NCI-H1417 (cell line): ENCODE data around the gene PRKG1.

Source experiments
- DNase-seq, 3 experiments: peaks; one replicate each; lab custom pipeline; 2025; lab: John Stamatoyannopoulos, UW

PRKG1 gene

DNA sequence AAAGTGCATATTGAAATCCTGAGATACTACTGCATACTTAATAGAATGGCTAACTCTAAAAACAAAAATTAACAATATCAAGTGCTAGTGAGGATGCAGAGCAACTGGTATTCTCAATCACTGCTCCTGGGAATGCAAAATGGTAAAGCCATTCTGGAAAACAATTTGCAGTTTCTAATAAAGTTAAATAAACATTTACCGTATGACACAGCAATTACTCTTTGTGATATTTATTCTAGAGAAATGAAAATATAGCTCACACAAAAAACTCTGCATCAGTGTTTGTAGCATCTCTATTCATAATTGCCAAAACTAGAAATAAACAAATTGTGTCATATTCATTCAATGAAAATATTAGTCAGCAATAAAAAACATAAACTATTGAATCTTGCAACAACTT, 984.8 kb downstream of the PRKG1 start:
- DNase-seq: no peak

DNA sequence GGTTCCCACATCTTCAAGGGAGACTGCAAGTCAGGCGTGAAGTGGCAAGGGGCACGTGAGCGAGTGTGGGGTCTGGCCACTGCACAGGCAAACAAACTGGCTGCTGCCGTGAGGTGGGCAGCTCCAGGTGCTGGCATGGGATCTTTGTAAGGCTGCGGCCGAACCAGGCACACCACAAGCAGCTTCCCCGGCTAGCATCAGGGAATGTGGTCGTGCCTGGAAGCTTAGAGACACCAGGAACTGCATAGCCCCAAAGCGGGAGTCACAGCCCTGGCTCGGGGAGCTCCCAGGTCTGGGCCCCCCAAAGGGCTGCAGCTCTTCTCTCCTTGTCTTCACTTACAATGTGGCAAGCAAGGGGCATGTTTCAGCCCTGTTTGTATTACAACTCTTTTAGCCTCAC, 988.9 kb downstream of the PRKG1 start:
- no peak for DNase-seq

DNA sequence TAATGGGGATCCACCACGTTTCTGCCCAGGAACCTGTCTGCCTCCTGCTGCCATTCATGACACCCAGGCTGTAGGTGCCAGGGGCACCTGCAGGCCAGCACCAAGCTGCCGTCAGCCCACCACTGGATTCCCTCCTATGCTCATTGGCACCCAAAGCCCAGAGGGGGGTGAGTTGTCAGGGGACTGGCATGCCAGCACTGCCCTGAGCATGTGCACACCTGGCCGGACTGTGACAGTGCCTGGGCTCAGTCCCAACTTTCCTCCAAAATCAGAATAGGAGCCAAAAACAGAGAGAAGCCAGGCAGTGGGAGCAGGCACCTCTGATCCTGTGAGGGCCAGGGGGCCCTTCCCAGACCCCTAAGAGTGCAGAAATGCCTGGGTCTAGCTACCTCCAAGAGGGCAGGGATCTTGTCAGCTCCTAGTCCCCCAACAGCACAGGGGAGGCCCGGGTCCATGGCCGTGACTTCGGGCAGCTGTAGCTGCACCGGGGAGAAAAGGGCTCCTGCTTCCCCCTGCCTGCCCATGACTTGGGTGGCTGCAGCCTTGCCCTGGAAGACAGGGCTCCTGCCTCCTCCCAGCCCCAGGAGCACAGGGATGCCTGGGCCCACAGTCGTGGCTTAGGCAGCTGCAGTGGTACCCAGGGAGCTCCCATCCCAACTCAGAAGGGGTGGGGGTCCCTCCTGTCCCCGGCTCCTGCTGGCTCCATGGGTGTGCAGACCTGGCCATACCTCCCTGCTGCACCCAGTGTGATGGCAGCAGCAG, 990.0 kb downstream of the PRKG1 start:
- no peak for DNase-seq

- DNase-seq: peak in 1 of 3 experiments; percentile 3
These were observed 992.1 kb downstream of the PRKG1 start for GRCh38 chr10:52066383-52066782.

DNA sequence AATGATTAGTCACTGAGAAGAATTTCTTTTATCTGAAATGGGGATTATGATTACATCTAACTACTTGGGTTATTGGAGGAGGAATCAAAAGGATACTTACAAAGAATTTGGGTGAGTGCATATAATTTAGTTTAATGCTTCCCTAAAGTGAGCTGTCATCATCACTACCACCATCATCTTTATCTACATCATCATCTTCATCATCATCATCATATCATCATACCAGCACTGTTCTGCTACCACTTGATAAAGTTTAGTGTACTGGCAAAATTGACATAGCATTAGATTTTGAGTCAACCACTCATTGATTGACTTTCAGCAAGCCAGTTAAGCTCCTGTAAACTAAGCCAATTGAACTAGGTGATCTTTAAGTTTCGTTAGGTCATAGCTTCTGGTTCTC, 994.2 kb downstream of the PRKG1 start:
- DNase-seq: no peak

DNA sequence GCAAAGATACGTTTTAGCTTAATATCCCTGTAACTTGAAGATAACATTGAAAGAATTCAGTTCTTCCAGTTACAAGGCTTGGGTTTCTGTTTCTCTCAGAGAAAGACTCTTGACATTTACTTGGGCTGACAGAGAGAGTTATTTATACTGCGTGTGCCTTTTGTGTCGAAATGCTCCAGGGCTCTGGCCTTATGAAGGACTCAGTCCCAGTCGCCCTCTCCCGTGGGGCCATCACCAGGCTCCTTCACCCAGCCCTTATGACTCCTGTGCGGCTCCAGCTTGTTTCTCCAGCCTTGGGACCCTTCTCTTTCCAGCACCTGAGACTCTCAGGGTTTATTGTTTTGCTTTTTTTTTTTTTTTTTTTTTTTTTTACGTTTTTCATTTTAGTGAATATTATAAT, 997.5 kb downstream of the PRKG1 start:
- no peak for DNase-seq

- DNase-seq: peak in 1 of 3 experiments; percentile 34
These were observed 1000.3 kb downstream of the PRKG1 start for GRCh38 chr10:52074505-52075026.

DNA sequence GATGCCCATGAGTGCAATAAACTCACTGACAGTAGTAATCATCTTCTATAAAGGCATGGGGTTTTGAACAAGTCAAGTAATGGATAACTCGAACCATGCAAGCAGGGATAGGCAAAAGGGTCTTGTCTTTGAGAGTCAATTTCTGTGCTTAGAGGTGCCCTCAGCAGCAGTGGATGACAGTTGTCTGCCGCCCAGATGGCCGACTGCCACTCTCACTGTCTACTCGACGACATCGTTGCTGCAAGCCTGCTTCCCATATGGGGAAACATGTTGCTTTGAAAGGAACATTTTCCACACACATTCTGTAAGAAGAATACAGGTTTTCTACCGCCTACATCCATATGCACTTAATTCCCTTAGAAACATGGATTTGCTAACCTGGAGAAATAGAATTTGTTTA, 1003.5 kb downstream of the PRKG1 start:
- DNase-seq: peak in 1 of 3 experiments; percentile 0

GRCh38 chr10:52078397-52078937, 1004.2 kb downstream of the PRKG1 start:
- DNase-seq: peak in 1 of 3 experiments; percentile 51

- no peak for DNase-seq
These were observed 1008.0 kb downstream of the PRKG1 start for GRCh38 chr10:52082307-52082706.

DNA sequence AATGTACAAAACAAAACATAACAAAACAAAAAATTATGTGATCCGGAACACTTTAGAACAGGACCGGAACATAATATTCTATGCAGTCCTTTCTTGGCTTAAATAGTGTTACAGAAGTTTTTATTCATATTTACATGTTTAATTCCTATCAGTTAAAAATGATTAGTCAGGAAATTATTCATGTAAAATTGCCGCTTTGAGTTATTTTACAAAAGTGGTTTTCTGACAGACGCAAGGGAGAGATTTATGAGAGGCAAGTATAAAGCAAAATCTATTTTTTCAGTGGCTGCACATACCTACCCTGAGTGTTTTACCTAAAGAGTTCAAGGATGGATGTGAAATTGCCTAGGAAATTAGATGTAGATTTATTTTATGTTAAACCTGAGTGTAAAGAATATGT, 1009.1 kb downstream of the PRKG1 start:
- no peak for DNase-seq

GRCh38 chr10:52092390-52092789, 1018.1 kb downstream of the PRKG1 start:
- peak in 1 of 3 experiments; percentile 18 for DNase-seq

DNA sequence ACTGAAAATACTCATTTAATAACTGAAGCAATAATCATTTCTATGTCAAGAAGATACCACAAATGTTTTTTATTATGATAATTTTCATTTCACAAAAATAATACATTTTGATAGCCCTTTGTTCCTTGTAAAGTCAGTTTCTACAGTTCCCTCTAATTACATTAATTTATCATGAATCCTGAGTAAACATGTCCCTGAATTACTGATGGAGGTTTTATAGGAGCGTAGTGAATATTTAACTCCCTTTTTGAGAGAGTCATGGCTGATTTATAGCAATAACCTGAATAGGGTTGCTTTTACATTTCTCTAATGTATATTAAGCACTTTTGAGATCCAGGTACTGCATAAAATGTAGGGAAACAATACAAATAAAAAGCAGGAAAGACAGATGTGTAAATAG, 1023.8 kb downstream of the PRKG1 start:
- DNase-seq: peak in 2 of 3 experiments; percentile 9 to 65

GRCh38 chr10:52099026-52099600, 1024.8 kb downstream of the PRKG1 start:
- no peak for DNase-seq

- DNase-seq: peak in 1 of 3 experiments; percentile 26
These were observed 1025.8 kb downstream of the PRKG1 start for GRCh38 chr10:52100011-52100547.

DNA sequence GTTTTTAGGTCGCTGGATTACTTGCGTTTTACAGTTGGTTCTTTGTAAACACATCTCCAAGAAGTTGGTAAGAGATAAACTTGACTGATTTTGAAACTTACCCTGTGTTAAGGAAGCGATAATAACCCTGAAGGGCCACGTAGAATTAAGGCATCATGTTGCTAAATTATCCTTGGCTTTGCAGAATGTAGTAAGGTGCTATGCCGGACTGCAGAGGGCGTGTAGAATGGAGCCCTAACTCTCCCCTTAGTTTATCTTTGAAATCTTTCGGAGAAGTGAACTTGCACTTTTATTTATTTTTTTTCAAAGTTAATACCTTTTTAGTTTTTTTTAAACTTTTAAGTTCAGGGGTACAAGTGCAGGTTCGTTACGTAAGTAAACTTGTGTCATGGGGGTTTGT, 1031.0 kb downstream of the PRKG1 start:
- DNase-seq: no peak

DNA sequence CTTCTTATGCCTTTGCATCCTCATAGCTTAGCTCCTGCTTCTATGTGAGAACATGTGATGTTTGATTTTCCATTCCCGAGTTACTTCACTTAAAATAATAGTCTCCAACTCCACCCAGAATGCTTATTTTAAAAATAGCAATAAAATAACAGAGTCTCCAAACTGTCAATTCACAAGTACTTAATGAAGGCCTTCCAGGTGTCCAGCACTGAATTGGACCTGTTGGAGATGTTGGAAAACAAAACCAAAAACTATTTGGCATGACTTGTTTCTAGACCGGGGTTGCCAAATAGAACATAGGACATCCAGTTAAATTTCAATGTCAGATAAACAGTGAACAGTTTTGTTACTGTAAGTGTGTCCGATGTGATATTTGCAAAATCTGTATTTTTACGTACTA, 1031.7 kb downstream of the PRKG1 start:
- DNase-seq: no peak

- DNase-seq: peak in 2 of 3 experiments; percentile 13 to 19
These were observed 1032.6 kb downstream of the PRKG1 start for GRCh38 chr10:52106899-52107298.

DNA sequence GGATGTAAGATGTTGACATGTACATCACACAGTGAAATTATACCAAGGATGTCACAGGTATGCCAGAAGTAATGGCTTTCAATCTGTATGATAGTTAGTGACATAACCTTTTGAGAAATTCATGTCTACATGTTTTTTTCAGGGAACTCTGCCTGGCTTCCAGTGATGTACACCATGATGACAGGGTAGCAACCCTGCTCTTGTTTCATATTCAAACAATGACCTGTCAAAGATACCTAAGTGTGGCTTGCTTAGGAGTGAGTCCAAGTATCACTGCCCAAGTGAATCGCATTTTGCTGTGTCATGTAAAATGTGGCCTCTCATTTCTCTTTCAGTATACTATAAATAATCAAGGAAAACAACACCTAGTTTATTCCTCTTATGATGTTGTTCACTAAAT, 1033.9 kb downstream of the PRKG1 start:
- peak in 1 of 3 experiments; percentile 1 for DNase-seq

DNA sequence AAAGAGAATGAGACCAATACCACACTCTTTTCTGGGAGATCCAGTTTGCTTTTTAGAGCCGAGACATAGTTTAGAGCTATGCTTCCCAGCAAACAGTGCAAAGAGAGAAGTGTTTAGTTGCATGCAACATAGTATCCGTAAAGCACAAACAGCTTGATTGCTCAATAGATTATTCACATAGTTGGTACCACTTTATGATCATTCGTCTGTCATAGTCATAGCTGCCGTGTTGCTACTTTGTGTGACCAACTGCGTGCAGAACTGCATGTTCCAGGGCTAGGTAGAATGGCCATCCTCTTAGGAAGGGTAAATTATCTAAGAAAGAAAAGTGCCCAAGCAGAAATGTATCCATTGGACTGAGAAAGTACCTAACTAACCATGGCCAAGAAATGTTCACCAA, 1036.3 kb downstream of the PRKG1 start:
- DNase-seq: no peak

DNA sequence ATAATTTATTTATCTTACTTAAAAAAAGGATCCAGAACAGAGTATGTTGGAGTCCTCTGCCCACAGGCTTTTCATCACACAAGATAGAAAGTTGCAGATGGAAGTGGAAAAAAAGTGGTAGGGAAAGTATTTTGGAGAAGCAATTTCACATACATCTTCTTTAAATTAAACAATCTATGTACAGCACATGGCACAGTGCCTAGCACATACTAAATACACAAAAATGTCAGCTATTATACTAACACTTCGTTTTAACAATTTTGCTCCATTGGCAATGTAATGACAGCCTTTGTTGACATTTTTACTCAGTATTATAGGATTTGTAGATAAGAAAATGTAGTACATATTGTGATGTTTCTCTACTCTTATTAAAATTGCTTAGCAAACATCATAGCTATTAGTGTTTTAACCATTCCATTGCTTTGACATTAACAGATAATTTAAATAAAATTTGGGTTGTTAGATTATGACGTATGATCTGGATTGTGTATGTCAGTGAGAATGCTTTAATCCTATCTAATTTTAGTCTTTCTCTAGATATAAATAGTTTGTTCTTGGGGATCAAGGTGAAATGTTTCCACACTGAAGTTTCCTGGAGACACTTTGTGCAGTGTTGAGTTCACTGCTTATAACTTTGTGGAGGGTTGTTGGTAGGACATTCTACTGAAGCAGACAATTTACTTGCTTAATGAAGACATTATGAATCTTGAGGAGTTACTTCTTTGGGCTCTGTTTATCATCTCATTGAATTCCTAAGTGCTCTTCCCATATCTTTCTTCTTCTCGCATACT, 1037.0 kb downstream of the PRKG1 start:
- DNase-seq: no peak

GRCh38 chr10:52115823-52116222, 1041.5 kb downstream of the PRKG1 start:
- DNase-seq: no peak
